BLaER1 (cell line): ENCODE measurements around the gene TIMM29.
A peak's percentile ranks its signal among the peaks of the same experiment; 100 is the strongest.

Experiments used
- H3K27ac ChIP-seq: shearing (Covaris generic); formaldehyde crosslinking; 2 replicates; pipeline ENCODE4 v1.8.1; 2022
- H3K27me3 ChIP-seq: shearing (Covaris generic); formaldehyde crosslinking; 2 replicates; pipeline ENCODE4 v1.8.1; 2022
- H3K36me3 ChIP-seq: shearing (Covaris generic); formaldehyde crosslinking; 2 replicates; pipeline ENCODE4 v1.8.1; 2022
- H3K4me1 ChIP-seq: shearing (Covaris generic); formaldehyde crosslinking; 2 replicates; pipeline ENCODE4 v1.8.1; 2022
- H3K4me2 ChIP-seq: shearing (Covaris generic); formaldehyde crosslinking; 2 replicates; pipeline ENCODE4 v1.8.1; 2022
- H3K4me3 ChIP-seq: shearing (Covaris generic); formaldehyde crosslinking; 2 replicates; pipeline ENCODE4 v1.8.1; 2022
- H3K9ac ChIP-seq: shearing (Covaris generic); formaldehyde crosslinking; 2 replicates; pipeline ENCODE4 v1.8.1; 2022
- H3K9me3 ChIP-seq: shearing (Covaris generic); formaldehyde crosslinking; 2 replicates; pipeline ENCODE4 v1.8.1; 2022
- H4K20me1 ChIP-seq: shearing (Covaris generic); formaldehyde crosslinking; 2 replicates; pipeline ENCODE4 v1.8.1; 2022
- Cebpa-rat ChIP-seq: shearing (Covaris generic); IDR thresholded peaks from 2 replicates; pipeline ENCODE4 v1.8.1; 2022

Gene TIMM29

GRCh38 chr19:10962863-10963262, 34.3 kb downstream of the TIMM29 start:
- H3K27me3 ChIP-seq, result no peaks in the 10 kb centered on the region
- peaks cover 68% of the 10 kb centered on the region for H3K4me1 ChIP-seq
- peak overlapping the region; percentile 87 for H3K4me2 ChIP-seq
- H3K9ac ChIP-seq, result peak overlapping the region; percentile 100
- H3K4me3 ChIP-seq, result peak overlapping the region; percentile 98
- H4K20me1 ChIP-seq, result peaks cover 56% of the 10 kb centered on the region
- H3K27ac ChIP-seq, result peak overlapping the region; percentile 99
- H3K9me3 ChIP-seq, result no peaks in the 10 kb centered on the region
- TF ChIP-seq Cebpa-rat, result no peak
- peaks cover 12% of the 10 kb centered on the region; the same call in 1 of the 2 replicates for H3K36me3 ChIP-seq

DNA sequence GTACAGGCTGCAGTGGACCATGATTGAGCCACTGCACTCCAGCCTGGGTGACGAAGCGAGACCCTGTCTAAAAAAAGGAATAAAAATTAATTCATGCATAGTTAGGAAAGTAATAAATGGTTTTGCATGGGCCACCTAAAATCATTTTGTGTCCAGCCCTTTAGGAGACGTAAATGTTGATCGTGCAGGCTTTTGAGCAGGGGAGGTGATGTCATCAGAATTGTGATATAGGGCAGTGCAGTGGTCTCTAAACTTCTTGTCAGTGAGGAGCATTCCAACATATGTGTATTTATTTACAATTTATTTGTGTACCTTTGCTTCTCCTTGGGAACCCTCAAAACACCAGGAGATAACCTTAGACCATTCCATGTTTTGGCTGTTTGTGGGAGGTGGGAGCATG, 35.3 kb downstream of the TIMM29 start:
- Histone ChIP-seq H4K20me1 (peaks cover 66% of the 10 kb centered on the region), H3K4me1 (peaks cover 78% of the 10 kb centered on the region), H3K36me3 (peaks cover 12% of the 10 kb centered on the region; the same call in 1 of the 2 replicates), H3K27ac (peak overlapping the region; percentile 99), H3K4me3 (peak overlapping the region; percentile 98), H3K9ac (peak overlapping the region; percentile 100; the same call in 1 of the 2 replicates), H3K9me3 (no peaks in the 10 kb centered on the region), H3K4me2 (peak overlapping the region; percentile 87), H3K27me3 (no peaks in the 10 kb centered on the region)
- TF ChIP-seq Cebpa-rat, result no peak

GRCh38 chr19:10964903-10965302, 36.3 kb downstream of the TIMM29 start:
- Histone ChIP-seq H3K4me3 (no peak overlapping the region), H3K27me3 (no peaks in the 10 kb centered on the region), H3K36me3 (peaks cover 12% of the 10 kb centered on the region; the same call in 1 of the 2 replicates), H4K20me1 (peaks cover 76% of the 10 kb centered on the region), H3K9ac (0 out of 2 replicates have a peak overlapping the region, but pooled peaks have one; percentile 38), H3K9me3 (no peaks in the 10 kb centered on the region), H3K4me1 (peaks cover 81% of the 10 kb centered on the region), H3K27ac (peak overlapping the region; percentile 92), H3K4me2 (peak overlapping the region; percentile 87)
- no peak for TF ChIP-seq Cebpa-rat

GRCh38 chr19:10965398-10965797, 36.8 kb downstream of the TIMM29 start:
- TF ChIP-seq Cebpa-rat, result no peak
- Histone ChIP-seq H4K20me1 (peaks cover 81% of the 10 kb centered on the region), H3K36me3 (peaks cover 12% of the 10 kb centered on the region; the same call in 1 of the 2 replicates), H3K27ac (peak overlapping the region; percentile 92), H3K9me3 (no peaks in the 10 kb centered on the region), H3K4me1 (peaks cover 83% of the 10 kb centered on the region), H3K4me3 (no peak overlapping the region), H3K4me2 (peak overlapping the region; percentile 87), H3K27me3 (no peaks in the 10 kb centered on the region), H3K9ac (0 out of 2 replicates have a peak overlapping the region, but pooled peaks have one; percentile 38)

- Histone ChIP-seq H3K4me3 (no peak overlapping the region), H3K4me1 (peaks cover 97% of the 10 kb centered on the region), H3K9me3 (no peaks in the 10 kb centered on the region), H3K4me2 (peak overlapping the region; percentile 87), H3K9ac (peak overlapping the region; percentile 33; the same call in 1 of the 2 replicates), H4K20me1 (peaks cover 95% of the 10 kb centered on the region), H3K27ac (peak overlapping the region; percentile 92), H3K27me3 (no peaks in the 10 kb centered on the region), H3K36me3 (peaks cover 12% of the 10 kb centered on the region; the same call in 1 of the 2 replicates)
- no peak for TF ChIP-seq Cebpa-rat
Observed at GRCh38 chr19:10966809-10967208, 38.2 kb downstream of the TIMM29 start.

DNA sequence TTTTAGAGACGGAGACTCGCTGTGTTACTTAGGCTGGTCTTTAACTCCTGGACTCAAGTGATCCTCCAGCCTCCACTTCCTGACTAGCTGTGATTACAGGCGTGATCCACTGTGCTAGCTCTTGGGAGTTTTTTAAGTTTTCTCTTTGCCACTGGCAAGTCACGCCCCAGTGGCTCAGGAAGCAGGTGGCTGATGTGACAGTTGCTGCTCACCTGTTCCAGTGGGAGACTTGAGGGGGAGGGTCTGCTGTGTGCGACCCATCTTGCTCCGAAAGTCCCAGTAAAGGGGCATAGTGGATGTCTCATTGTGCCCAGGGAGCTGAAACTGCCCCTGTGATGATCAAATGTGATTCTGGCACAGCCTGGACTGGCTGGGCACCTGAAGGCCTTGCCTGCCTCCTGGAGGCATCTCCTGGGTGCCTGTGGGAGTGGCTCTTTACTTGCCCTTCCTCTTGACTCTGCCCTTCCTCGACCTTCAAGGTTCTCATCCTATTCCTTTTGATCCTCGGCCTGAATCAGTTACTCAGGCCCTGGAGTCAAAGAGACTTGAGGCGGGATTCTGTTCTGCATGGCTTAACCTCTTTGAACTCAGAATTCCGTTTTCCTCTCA, 40.0 kb downstream of the TIMM29 start:
- H3K9ac ChIP-seq, result peak overlapping the region; percentile 78
- peaks cover 100% of the 10 kb centered on the region for H3K4me1 ChIP-seq
- TF ChIP-seq Cebpa-rat, result no peak
- H4K20me1 ChIP-seq, result peaks cover 98% of the 10 kb centered on the region
- peak overlapping the region; percentile 87 for H3K4me2 ChIP-seq
- H3K27me3 ChIP-seq, result no peaks in the 10 kb centered on the region
- H3K9me3 ChIP-seq, result no peaks in the 10 kb centered on the region
- H3K27ac ChIP-seq, result peak overlapping the region; percentile 92
- H3K36me3 ChIP-seq, result peaks cover 12% of the 10 kb centered on the region; the same call in 1 of the 2 replicates
- peak overlapping the region; percentile 55 for H3K4me3 ChIP-seq

DNA sequence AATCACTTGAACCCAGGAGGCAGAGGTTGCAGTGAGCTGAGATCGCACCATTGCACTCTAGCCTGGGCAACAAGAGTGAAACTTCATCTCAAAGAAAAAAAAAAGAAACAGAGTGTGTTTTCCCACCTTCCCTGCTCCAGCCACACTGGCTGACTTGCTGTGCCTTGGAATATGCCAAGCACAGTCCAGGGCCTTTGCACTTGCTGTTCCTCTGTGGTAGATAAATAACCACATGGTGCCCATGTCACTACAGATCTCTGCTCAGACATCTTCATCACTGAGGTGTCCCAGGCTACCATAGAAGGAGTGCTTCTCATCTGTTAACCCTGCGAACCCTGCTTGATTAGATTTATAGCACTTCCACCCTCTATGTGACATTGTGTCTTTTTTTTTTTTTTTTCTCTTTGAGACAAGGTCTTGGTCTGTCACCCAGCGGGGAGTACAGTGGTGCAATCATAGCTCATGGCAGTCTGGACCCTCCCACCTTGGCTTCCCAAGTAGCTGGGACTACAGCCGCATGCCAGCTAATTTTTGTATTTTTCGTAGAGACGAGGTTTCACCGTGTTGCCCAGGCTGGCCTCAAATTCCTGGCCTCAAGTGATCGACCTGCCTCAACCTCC, 42.6 kb downstream of the TIMM29 start:
- Histone ChIP-seq H3K4me2 (peak overlapping the region; percentile 87), H3K9me3 (no peaks in the 10 kb centered on the region), H3K4me3 (no peak overlapping the region), H3K9ac (no peak overlapping the region), H3K27ac (peak overlapping the region; percentile 92), H4K20me1 (peaks cover 96% of the 10 kb centered on the region), H3K36me3 (peaks cover 14% of the 10 kb centered on the region), H3K4me1 (peaks cover 99% of the 10 kb centered on the region), H3K27me3 (no peaks in the 10 kb centered on the region)
- no peak for TF ChIP-seq Cebpa-rat

DNA sequence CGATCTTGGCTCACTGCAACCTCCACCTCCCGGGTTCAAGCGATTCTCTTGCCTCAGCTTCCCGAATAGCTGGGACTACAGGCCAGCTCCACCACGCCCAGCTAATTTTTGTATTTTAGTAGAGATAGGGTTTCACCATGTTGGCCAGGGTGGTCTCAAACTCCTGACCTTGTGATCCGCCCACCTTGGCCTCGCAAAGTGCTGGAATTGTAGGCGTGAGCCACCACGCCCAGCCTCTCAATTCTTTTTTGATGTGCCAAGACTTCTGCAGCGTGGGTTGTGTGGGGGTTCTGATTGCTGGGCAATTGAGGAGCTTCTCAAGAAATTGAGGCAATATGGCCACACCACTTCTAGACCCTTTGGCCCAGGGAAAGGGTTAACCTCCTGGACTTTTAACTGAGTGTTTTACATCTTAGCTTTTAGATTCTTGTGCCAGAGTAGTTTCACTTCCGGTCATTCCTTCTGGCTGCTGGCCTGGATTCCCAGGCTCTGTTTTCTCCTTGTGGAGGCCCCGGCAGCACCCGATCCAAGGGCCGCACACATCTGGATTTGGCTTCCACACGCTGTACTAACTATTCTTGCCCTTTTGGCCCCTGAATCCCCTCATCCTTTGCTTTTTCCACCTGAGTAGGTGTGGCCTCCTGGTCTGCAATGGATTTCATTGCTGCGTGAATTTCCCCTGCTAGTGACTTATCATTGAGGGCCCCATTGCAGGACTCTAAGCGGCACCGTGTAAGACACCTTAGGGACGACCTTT, 46.9 kb downstream of the TIMM29 start:
- Histone ChIP-seq H3K36me3 (peaks cover 37% of the 10 kb centered on the region), H3K9me3 (no peaks in the 10 kb centered on the region), H3K9ac (peak overlapping the region; percentile 57; the same call in 1 of the 2 replicates), H3K27ac (peak overlapping the region; percentile 68), H4K20me1 (peaks cover 98% of the 10 kb centered on the region), H3K4me2 (peak overlapping the region; percentile 87), H3K4me1 (peaks cover 99% of the 10 kb centered on the region), H3K4me3 (no peak overlapping the region), H3K27me3 (no peaks in the 10 kb centered on the region)
- TF ChIP-seq Cebpa-rat, result no peak

DNA sequence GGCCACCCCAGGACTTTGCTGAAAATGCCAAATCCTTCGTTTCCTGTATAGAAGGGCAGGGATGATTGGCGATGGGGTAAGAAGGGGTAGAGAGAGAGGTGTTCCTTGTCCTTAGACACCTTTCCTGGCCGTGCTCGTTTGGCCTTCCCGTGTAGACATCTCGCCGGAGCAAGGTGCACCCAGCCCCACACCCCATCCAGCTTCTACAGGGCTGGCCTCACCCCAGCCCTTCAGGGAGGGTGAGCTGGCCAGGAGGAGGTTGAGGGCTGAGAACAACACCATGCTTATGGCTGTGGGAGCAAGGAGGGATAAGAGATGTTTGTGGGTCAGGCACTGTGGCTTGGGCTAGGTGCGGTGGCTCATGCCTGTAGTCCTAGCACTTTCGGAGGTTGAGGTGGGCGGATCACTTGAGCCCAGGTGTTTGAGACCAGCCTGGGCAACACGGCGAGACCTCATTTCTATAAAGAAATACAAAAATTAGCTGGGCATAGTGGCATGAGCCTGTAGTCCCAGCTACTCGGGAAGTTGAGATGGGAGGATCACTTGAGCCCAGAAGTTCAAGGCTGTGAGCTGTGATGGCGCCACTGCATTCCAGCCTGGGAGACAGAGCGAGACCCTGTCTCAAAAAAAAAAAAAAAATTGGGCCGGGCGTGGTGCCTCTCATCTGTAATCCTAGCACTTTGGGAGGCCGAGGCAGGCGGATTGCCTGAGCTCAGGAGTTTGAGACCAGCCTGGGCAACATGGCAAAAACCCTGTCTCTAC, 47.7 kb downstream of the TIMM29 start:
- peaks cover 99% of the 10 kb centered on the region for H3K4me1 ChIP-seq
- H4K20me1 ChIP-seq, result peaks cover 98% of the 10 kb centered on the region
- no peaks in the 10 kb centered on the region for H3K27me3 ChIP-seq
- H3K27ac ChIP-seq, result peak overlapping the region; percentile 68
- H3K4me2 ChIP-seq, result peak overlapping the region; percentile 87
- peak overlapping the region; percentile 57; the same call in 1 of the 2 replicates for H3K9ac ChIP-seq
- H3K36me3 ChIP-seq, result peaks cover 44% of the 10 kb centered on the region
- no peak overlapping the region for H3K4me3 ChIP-seq
- no peak for TF ChIP-seq Cebpa-rat
- no peaks in the 10 kb centered on the region for H3K9me3 ChIP-seq
